NCI-H1105 (cell line): ENCODE measurements around the gene KBTBD8.

Experiments used
- DNase-seq: peaks from one replicate; lab custom pipeline; 2025; lab: John Stamatoyannopoulos, UW

The KBTBD8 gene

GRCh38 chr3:67037615-67038014 is 39.5 kb downstream of the KBTBD8 start:
- no peak for DNase-seq

GRCh38 chr3:67044295-67044694 is 46.2 kb downstream of the KBTBD8 start:
- DNase-seq, result no peak

GRCh38 chr3:67044955-67045354 is 46.8 kb downstream of the KBTBD8 start:
- DNase-seq, result no peak

- no peak for DNase-seq
Observed at GRCh38 chr3:67045711-67046465, 47.8 kb downstream of the KBTBD8 start.

- no peak for DNase-seq
Observed at GRCh38 chr3:67047051-67047450, 48.9 kb downstream of the KBTBD8 start.

GRCh38 chr3:67048067-67048714 is 50.1 kb downstream of the KBTBD8 start:
- DNase-seq, result no peak

GRCh38 chr3:67048715-67049074 is 50.6 kb downstream of the KBTBD8 start:
- no peak for DNase-seq

- DNase-seq, result no peak
Observed at GRCh38 chr3:67059443-67059842, 61.3 kb downstream of the KBTBD8 start.
